GM21447 (cell line): ENCODE data around the gene TRIM16.
"Not testable (repeated sequence)": the region's sequence is repeated elsewhere in the genome, so short reads cannot be mapped to it uniquely, and the experiment has no call there.

ENCODE experiments used
- ATAC-seq: cut with Tn5 transposase; IDR thresholded peaks from one replicate; pipeline ENCODE4 v1.9.1; 2021; ENCODE audit not compliant: unreplicated experiment

Gene TRIM16

GRCh38 chr17:15683824-15684478 lies at the start of gene TRIM16:
TRIM16 (minus strand) TSS chr17:15684311; CDS start chr17:15651609, 32,702 bp downstream.
- ATAC-seq, result peak; percentile 91

DNA sequence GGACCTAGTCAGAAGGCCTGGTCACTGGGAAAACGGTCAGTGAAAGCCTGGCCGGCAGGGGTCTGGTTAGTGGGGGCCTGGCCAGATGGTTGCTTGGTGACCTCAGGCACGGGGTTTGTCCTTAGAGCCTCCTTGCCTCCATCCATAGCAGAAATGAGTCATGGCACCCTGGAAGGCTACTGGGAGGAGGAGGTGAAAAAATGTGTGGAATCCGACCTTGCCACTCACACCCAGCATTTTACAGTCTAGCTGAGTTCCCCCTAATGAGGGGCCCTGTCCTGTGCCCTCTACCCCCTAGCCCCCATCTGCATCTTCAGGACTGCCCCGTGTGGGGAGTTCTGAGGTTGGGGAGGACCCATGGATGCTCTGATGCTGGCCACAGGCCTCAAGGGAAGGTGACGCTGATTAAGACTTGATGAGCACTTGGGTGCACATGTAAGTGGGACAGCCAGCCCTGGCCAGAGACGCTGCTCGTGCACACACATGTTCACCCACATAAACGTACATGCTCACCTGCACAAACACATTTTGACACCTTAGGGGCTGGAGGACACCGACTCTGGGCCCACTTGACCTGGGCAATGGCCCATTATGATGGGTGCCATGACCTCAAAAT lies 49.2 kb upstream of the TRIM16 start:
- ATAC-seq, result not testable (repeated sequence)

- not testable (repeated sequence) for ATAC-seq
These were observed 47.8 kb upstream of the TRIM16 start, which contains the start of gene TBC1D26 for GRCh38 chr17:15731900-15732299. TBC1D26 (plus strand) TSS chr17:15732283; CDS start chr17:15735349, 3,066 bp downstream.

DNA sequence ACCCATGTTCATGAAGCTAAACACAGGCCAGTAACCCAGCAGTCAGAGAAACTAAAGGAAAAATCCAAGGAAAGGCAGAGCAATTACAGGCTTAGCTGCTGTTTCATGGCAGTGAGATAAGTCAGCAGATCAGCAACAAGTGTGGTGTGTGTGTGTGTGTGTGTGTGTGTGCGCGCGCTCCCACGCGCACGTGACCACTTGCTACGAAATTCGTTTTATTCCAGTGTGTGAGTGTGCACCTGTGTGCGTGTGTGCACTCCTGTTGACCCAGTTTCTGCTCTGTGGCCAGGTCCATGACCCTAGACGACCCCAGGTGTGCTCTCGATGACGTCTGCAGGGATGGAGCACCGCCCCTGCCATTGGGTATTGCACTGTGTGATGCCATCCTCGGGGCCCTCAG lies 46.4 kb upstream of the TRIM16 start:
- ATAC-seq, result not testable (repeated sequence)

- not testable (repeated sequence) for ATAC-seq
These were observed 32.8 kb upstream of the TRIM16 start for GRCh38 chr17:15716601-15717563.

DNA sequence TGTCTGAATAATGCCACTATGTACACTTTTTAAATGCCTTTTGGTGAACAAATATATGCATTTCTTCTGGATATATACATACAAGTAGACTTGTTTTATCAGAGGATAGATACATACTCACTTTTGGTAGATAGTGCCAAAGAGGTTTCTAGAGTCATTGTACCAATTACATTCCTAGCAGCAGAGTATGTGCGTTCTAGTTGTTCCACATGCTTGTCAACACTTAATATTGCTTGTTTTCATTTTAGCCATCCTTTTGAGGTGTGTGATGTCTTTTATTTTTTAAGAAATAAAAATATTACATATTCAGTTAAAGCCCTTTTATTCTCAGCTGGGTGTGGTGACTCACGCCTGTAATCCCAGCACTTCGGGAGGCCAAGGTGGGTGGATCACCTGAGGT lies 24.8 kb upstream of the TRIM16 start:
- ATAC-seq, result not testable (repeated sequence)

GRCh38 chr17:15704813-15705212 lies 20.7 kb upstream of the TRIM16 start:
- not testable (repeated sequence) for ATAC-seq

DNA sequence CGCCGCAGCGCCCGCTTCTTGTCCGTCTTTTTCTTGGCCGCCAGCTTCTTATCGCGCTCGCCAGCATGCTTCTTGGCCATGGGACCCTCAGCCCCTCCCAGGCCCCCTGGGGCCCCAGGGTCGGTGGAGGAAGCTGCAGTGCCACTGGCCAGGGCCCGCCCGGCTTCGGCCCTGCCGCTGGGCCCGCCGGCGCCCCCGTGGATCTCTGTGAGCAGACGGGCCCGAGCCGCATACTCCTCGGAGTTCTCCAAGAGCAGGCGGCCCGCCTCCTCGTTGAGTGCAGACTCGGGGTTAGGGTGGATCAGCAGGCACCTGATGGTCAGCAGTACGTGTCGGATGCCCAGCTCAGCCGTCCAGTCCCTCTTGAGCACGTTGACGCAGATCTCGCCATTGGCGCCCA lies 20.1 kb upstream of the TRIM16 start:
- not testable (repeated sequence) for ATAC-seq

DNA sequence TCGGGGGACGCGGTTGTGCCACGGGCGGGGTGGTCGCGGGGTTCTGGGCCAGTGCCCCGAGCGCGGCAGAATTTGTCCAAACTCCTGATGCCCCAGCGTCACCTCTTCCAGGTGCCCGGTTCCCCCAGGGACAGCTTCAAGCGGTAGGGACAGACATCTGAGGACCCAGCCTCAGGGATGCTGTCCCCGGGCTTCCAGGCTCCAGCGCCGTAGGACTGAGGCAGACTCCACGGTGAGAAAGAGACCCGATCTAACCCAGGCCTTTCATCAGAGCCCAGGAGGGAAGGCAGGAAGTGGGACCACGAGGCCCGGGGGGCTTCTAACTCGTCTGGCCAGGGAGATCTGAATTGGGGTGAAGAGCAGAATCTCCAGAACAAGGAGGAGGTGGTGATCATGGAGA lies 15.8 kb upstream of the TRIM16 start:
- not testable (repeated sequence) for ATAC-seq

GRCh38 chr17:15699413-15699924 lies 15.4 kb upstream of the TRIM16 start, which contains the start of gene ZNF286A:
ZNF286A (plus strand) TSS chr17:15699752; CDS start chr17:15700330, 578 bp downstream.
- ATAC-seq, result peak; percentile 98

- ATAC-seq, result not testable (repeated sequence)
These were observed 14.9 kb upstream of the TRIM16 start for GRCh38 chr17:15698967-15699366.

DNA sequence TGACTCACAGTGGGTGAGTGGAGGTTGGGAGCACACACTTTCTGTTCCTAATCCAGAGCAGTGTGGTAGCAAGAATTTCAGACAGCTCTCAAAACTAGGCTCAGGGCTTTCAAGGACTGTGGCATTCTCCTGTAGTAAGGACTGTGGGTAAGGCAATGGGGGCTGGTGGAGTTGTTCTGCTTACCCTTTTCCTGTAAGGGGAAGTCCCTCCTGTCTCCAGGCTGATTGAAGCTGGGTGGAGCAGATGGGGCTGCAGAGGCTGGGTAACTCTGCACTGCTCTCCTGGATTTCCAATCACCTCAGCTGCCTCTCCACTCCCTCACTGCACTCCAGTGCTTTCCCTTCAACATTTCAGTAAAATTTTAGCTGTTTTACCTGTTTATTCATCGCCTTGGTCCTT lies 3.4 kb upstream of the TRIM16 start:
- not testable (repeated sequence) for ATAC-seq

DNA sequence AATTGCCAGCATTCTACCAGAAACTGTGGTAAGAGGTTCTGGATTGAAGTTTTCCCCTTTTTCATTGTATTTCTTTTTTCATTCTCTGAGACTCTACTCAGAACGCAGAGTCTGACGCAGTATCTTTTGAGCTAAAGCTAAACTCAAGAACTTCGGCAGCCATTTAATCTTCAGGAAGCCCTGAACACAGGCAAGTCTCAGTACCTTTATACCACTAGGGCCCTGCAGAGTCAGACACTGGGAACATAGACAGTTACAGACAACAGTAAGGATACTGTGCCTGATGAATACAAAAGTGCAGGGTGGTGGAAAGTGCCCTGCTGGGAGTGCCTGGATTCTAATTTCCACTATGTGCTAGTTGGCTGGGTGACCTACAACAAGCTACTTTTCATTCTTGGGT lies 976 bp downstream of the TRIM16 start:
- not testable (repeated sequence) for ATAC-seq

DNA sequence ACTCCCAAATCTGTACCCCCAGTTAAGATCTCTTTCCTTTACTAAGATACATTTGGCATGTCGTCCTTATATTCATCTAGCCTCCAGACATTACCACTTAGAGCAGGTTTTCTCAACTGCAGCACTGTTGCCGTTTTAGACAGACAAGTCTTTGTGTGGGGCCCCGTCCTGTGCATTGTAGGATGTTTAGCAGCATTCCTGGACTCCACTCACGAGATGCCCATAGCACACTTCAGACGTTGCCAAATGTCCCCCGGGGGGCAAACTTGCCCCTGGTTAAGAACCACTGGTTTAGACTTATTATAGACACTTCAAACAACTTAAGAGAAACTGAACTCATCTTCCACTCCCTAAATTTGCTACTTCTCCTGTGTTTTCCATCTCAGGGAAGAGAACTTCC lies 8.1 kb downstream of the TRIM16 start:
- ATAC-seq, result not testable (repeated sequence)

GRCh38 chr17:15674640-15675039 lies 9.5 kb downstream of the TRIM16 start:
- not testable (repeated sequence) for ATAC-seq

DNA sequence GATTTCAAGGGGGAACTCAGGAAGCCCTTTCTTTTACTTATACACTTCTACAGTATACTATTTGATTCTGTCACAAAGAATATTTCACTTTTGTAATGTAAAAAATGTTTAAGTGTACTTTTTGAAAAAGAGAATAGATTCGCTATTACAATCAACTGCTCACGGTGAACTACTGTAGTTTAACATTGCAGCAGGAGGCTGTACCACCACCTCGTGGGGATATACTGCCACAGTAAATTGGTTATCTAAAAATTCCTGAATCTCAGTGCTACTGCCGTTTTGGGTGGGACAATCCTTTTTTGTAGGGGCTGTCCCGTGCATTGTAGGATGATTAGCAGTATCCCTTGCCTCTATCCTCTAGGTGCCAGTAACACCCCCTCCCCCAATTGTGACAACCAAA lies 14.6 kb downstream of the TRIM16 start:
- not testable (repeated sequence) for ATAC-seq

GRCh38 chr17:15663691-15664090 lies 20.4 kb downstream of the TRIM16 start:
- ATAC-seq, result no peak

GRCh38 chr17:15663176-15663575 lies 20.9 kb downstream of the TRIM16 start:
- ATAC-seq, result no peak

DNA sequence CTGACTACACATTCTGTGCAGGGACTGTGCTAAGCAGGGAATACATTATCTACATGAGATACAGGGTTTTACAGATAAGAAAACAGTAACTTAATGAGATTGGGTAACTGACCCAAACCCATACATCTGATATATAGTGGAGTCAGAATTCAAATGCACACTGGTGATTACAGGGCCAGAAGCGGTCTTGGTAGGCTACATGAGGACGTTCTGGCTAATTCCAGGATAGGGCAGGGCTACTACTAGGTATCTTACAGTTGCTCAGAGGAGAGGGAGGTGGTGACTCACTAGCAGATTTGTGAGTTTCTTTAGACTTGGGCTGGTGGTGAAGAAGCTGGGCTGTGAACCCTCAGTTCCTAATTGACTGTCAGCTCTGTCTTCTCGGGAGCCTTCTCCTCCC lies 21.4 kb downstream of the TRIM16 start:
- ATAC-seq, result no peak

DNA sequence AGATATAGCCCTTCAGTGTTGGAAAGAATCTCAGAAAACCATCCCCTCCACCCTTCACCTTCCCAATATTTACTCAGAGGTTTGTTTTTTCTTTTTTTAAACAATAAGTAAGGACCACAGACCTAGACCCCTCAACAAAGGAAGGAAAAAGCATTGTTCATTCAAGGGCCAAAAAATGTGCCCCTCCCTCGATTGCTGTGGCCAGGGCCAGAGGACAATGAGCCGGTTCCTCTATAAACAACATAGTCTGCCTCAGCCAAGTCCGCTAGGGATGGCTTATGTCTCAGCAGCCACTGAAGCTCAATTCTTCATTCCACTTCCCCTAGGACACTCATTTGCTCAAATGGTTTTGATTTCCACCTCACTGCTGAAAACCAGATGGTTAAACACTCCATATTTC lies 24.0 kb downstream of the TRIM16 start:
- ATAC-seq, result no peak

DNA sequence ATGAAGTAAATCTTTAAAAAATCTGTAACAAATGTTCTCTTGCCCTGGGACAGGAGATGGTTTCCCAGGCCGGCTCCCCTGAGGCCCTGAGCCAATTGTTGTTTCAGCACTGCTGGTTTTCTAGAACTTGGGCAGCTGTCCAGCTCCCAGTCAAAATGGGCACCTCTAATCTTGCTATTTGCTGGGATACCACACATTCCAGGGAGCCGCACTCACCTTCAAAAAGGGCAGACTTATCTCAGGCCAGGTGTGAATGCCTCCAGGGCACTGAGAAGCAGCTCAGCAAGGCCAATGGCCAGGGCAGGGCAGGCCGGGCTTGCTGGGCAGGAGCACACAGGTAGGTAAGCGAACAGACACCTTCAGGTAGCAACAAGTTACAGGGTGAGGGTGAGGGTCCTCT lies 24.4 kb downstream of the TRIM16 start:
- no peak for ATAC-seq
